ENCODE results near the gene FNDC8.

FNDC8 gene

DNA sequence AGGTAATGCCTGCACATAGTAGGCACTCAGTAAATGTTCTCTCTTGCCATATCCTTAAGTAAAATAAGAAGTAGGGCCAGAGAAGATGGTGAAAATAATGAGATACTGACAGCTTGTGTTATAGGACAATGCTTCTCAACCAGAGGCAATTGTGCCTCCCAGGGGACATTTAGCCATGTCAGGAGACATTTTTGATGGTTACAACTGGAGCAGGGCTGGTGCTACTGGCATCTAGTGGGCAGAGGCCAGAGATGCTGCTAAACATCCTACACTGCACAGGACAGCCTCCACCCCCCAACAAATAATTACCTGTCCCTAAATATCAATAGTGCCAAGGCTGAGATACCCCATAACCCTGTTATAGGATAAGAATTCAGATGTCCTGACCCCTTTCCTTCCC, 3.4 kb upstream of the FNDC8 start:
- no peak for TF ChIP-seq REST (IDR thresholded peaks at IDR 0.05; ENCODE audit: insufficient read depth in 1 of 2, low read depth in 2 of 2, low read length in 2 of 2)
- TF ChIP-seq POLR2AphosphoS5 (IDR thresholded peaks at IDR 0.05; ENCODE audit: low read depth, low read length) = no peak
- TF ChIP-seq TAF1 (IDR thresholded peaks at IDR 0.05; ENCODE audit: borderline replicate concordance, insufficient read depth, low read length) = no peak
- TF ChIP-seq FOXP2 (optimal IDR thresholded peaks at IDR 0.05; ENCODE audit: borderline replicate concordance, extremely low read depth, extremely low read length, insufficient read depth) = no peak
- no peak for TF ChIP-seq SIN3A (IDR thresholded peaks at IDR 0.05; ENCODE audit: borderline replicate concordance, insufficient read depth, low read length)

DNA sequence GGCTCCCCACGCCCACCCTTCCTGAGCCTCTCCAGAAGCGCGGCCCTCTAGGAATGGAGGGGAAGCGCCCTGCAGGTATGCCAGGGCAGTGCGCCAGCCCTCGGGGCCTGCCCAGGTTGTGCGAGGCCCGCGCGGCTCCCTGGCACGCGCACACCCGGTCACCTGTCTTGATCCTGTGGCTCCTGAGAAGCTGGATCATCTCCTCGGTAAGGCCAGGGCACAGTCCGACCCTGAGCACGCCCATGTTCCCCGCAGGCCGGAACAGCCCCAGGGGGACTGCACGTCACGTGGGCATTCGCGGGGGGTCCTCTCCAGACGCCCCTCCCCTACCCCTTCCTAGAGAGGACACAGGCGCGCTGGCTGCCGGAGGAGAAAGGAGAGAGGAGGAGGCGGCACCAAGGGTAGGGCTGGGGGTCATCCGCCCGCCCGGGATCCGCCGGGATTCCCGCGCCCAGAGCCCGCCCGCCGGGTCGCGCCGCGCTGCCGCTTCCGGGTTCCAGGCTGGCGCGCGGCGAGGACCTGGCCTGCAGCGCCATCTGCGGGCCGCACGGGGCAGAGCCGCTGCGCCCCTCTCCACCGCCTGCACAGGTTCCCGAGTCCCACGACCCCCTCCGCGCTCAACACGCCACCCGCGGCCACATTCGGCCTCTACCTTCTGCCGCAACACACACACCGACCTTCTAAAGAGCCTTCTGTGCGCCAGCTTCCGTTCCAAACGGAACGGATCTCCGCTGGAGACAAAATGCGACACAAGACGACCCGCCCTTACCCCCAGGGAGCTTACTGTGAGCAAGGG, 1.8 kb upstream of the FNDC8 start, which contains the start of gene RAD51D:
RAD51D (minus strand) TSS at position 491 of the 796 bp plus-strand sequence; CDS start at position 244, 247 bp downstream.
- TF ChIP-seq REST (IDR thresholded peaks at IDR 0.05; ENCODE audit: insufficient read depth in 1 of 2, low read depth in 2 of 2, low read length in 2 of 2) (peak; percentile 15 to 39; a peak in 2 of 4 replicates), POLR2AphosphoS5 (IDR thresholded peaks at IDR 0.05; ENCODE audit: low read depth, low read length) (no peak; the same call in 1 of the 2 replicates), SIN3A (IDR thresholded peaks at IDR 0.05; ENCODE audit: borderline replicate concordance, insufficient read depth, low read length) (peak; percentile 64; the same call in 1 of the 2 replicates), FOXP2 (optimal IDR thresholded peaks at IDR 0.05; ENCODE audit: borderline replicate concordance, extremely low read depth, extremely low read length, insufficient read depth) (peak; percentile 86), TAF1 (IDR thresholded peaks at IDR 0.05; ENCODE audit: borderline replicate concordance, insufficient read depth, low read length) (no peak)

DNA sequence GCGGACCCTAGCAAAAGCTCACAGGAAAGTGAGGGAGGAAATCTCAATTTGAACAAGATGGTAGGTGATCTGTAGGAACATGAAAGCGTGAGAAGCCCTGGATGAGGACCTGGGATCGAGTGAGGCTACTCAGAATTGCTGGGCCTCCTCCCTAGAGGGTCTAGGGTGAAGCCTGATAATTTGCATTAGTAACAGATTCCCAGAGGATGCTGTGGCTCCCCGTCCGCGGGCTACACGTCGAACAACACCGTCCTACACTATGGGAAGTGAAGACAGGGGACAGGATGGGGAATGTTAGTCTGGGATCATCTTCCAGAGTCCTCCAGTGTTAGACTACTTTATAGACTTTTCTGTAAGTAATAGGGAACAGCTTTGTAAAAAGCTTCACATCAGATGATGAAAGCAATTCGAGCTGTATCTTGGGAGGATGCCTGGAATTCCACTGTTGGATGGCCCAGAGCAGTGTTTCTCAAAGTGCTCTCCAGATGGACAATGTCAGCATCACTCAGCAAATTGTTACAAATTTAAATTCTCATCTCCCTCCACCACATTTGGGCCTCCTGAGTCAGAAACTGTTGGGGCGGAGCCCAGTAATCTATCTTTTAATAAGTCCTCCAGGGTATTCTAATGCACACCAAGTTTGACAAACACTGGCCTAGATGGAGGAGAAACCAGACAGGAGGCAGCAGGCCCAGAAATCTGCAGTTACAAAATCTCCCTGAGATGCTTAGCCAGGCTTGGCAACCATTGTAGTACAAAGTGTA, 6.5 kb downstream of the FNDC8 start:
- TF ChIP-seq POLR2AphosphoS5 (IDR thresholded peaks at IDR 0.05; ENCODE audit: low read depth, low read length) (no peak; the same call in 1 of the 2 replicates), TAF1 (IDR thresholded peaks at IDR 0.05; ENCODE audit: borderline replicate concordance, insufficient read depth, low read length) (no peak), REST (IDR thresholded peaks at IDR 0.05; ENCODE audit: insufficient read depth in 1 of 2, low read depth in 2 of 2, low read length in 2 of 2) (no peak), SIN3A (IDR thresholded peaks at IDR 0.05; ENCODE audit: borderline replicate concordance, insufficient read depth, low read length) (no peak), FOXP2 (optimal IDR thresholded peaks at IDR 0.05; ENCODE audit: borderline replicate concordance, extremely low read depth, extremely low read length, insufficient read depth) (no peak)

DNA sequence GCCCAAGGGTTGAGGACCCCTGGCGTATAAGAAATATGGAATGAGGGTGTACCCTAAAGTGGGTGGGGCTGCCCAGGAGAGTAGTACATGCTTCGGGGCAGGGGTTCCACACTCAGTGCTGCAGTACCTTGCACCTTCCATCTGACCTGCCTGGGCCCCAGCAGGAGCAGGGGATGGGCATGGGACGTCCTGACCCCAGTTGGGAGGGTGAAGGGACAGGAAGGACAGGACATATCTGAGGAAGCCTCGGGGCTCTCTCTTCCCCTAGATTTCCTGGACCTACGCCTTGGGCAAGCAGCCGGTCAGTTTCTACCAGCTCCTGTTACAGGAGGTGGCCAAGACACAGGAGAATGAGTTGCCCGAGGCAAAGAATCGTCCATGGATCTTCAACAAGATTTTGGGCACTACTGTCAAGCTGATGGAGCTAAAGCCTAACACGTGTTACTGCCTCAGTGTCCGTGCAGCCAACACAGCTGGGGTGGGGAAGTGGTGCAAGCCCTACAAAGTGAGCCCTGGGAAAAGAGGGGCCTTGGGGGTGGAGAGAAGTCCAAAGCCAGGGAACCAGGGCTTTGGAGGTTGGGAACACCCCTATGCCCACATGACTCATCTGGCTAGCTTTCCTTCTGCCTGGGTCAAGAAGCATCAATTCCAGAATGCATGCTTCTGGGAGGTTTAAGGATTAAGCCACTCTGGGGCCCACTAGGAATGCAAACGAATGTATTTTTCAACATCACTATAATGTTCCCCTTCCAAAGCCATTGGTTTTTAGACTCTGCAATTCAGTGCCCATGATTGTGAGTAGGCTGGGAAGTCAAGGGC, 7.9 kb downstream of the FNDC8 start:
- no peak for TF ChIP-seq REST (IDR thresholded peaks at IDR 0.05; ENCODE audit: insufficient read depth in 1 of 2, low read depth in 2 of 2, low read length in 2 of 2)
- TF ChIP-seq POLR2AphosphoS5 (IDR thresholded peaks at IDR 0.05; ENCODE audit: low read depth, low read length) = no peak; the same call in 1 of the 2 replicates
- no peak for TF ChIP-seq FOXP2 (optimal IDR thresholded peaks at IDR 0.05; ENCODE audit: borderline replicate concordance, extremely low read depth, extremely low read length, insufficient read depth)
- no peak for TF ChIP-seq TAF1 (IDR thresholded peaks at IDR 0.05; ENCODE audit: borderline replicate concordance, insufficient read depth, low read length)
- TF ChIP-seq SIN3A (IDR thresholded peaks at IDR 0.05; ENCODE audit: borderline replicate concordance, insufficient read depth, low read length) = no peak
